IMR-90 (cell line): ENCODE results near the gene TOE1. TPM values are rescaled to one million over a fixed set of nuclear protein-coding genes. Genes with fewer than 3 reads are reported as not detected.

Experiments used
- ATAC-seq: fragments of 200-7000 bp; cut with Tn5 transposase; 2 replicates; pipeline ENCODE4 v1.9.1; 2020; ENCODE audit warnings: low read depth, mild to moderate bottlenecking, moderate library complexity
- BruUV-seq: library from RNA; stranded (reverse); fragments of 400-500 nt; replicated peaks from 2 replicates; lab custom pipeline; 2021; lab: Mats Ljungman, UMichigan
- CTCF ChIA-PET: fragments of 300-600 bp; formaldehyde crosslinking; extraction: SDS; loops from one replicate; lab custom pipeline; 2021; ENCODE audit warnings: antibody characterized with exemption; lab: Yijun Ruan, JAX
- POLR2A ChIA-PET: fragments of 300-600 bp; sonication (Branson Sonifier 250); formaldehyde crosslinking; loops from one replicate; lab custom pipeline; 2022; ENCODE audit warnings: antibody characterized with exemption; ENCODE audit not compliant: unreplicated experiment; lab: Charles Lee
- DNase-seq: peaks from one replicate; pipeline ENCODE4 v3.0.0; 2013
- H2AFZ ChIP-seq: replicated peaks from 2 replicates; pipeline ENCODE3; 2013; ENCODE audit warnings: low read length, mild to moderate bottlenecking; ENCODE audit not compliant: poor library complexity
- H2AK5ac ChIP-seq: 2 replicates; pipeline ENCODE4 v1.6.1; 2013; ENCODE audit warnings: low read depth, low read length, inconsistent platforms
- H2AK9ac ChIP-seq: replicated peaks from 2 replicates; pipeline ENCODE3; 2013; ENCODE audit warnings: mild to moderate bottlenecking, low read depth, low read length, moderate library complexity; ENCODE audit not compliant: poor library complexity
- H2BK120ac ChIP-seq: 2 replicates; pipeline ENCODE4 v1.6.1; 2013; ENCODE audit warnings: low read depth, low read length, inconsistent platforms
- H2BK15ac ChIP-seq: 3 replicates; pipeline ENCODE4 v1.6.1; 2013; ENCODE audit warnings: low read depth, low read length, inconsistent platforms
- H2BK20ac ChIP-seq: 2 replicates; pipeline ENCODE4 v1.6.1; 2013; ENCODE audit warnings: low read depth, mild to moderate bottlenecking, inconsistent platforms, low read length, moderate library complexity
- H2BK5ac ChIP-seq: 2 replicates; pipeline ENCODE4 v1.6.1; 2013; ENCODE audit warnings: mild to moderate bottlenecking, low read depth, low read length, inconsistent platforms; ENCODE audit not compliant: poor library complexity, severe bottlenecking
- H3K14ac ChIP-seq: replicated peaks from 2 replicates; pipeline ENCODE4 v1.6.1; 2013; ENCODE audit warnings: low read depth, low read length, inconsistent platforms
- H3K18ac ChIP-seq: 2 replicates; pipeline ENCODE4 v1.6.1; 2013; ENCODE audit warnings: low read depth, low read length, control low read depth
- H3K23ac ChIP-seq: 2 replicates; pipeline ENCODE4 v1.6.1; 2013; ENCODE audit warnings: low read depth, low read length, inconsistent platforms
- H3K27ac ChIP-seq: 2 replicates; pipeline ENCODE4 v1.5.1; 2013; ENCODE audit warnings: mild to moderate bottlenecking, control low read depth, low read length; ENCODE audit not compliant: insufficient read depth
- H3K27me3 ChIP-seq: 2 replicates; pipeline ENCODE4 v1.6.1; 2013; ENCODE audit warnings: low read length; ENCODE audit not compliant: control insufficient read depth, insufficient read depth
- H3K36me3 ChIP-seq: 2 replicates; pipeline ENCODE4 v1.6.1; 2013; ENCODE audit warnings: low read length, mixed read lengths; ENCODE audit not compliant: control insufficient read depth, insufficient read depth
- H3K4ac ChIP-seq: 2 replicates; pipeline ENCODE4 v1.6.1; 2013; ENCODE audit warnings: low read depth, low read length, inconsistent platforms
- H3K4me1 ChIP-seq: 2 replicates; pipeline ENCODE4 v1.6.1; 2013; ENCODE audit warnings: low read length, mixed read lengths; ENCODE audit not compliant: control insufficient read depth, insufficient read depth
- H3K4me2 ChIP-seq: 2 replicates; pipeline ENCODE4 v1.6.1; 2013; ENCODE audit warnings: low read depth, mild to moderate bottlenecking, control low read depth, low read length, moderate library complexity
- H3K4me3 ChIP-seq: 2 replicates; pipeline ENCODE4 v1.5.1; 2013; ENCODE audit warnings: low read depth, mild to moderate bottlenecking, control low read depth, low read length, moderate library complexity; ENCODE audit not compliant: insufficient read depth
- H3K56ac ChIP-seq: 2 replicates; pipeline ENCODE4 v1.6.1; 2013; ENCODE audit warnings: low read length, inconsistent platforms; ENCODE audit not compliant: insufficient read depth; ENCODE audit errors: extremely low read depth
- H3K79me1 ChIP-seq, 2 experiments: 2 replicates each; pipeline ENCODE4 v1.6.1; 2013; ENCODE audit warnings: low read length in 2 of 2, inconsistent platforms in 1 of 2, low read depth in 1 of 2
- H3K9ac ChIP-seq: 2 replicates; pipeline ENCODE4 v1.6.1; 2013; ENCODE audit warnings: low read depth, low read length, control low read depth
- H3K9me1 ChIP-seq: 2 replicates; pipeline ENCODE4 v1.6.1; 2013; ENCODE audit warnings: low read length, inconsistent platforms; ENCODE audit not compliant: insufficient read depth
- H3K9me3 ChIP-seq: 2 replicates; pipeline ENCODE4 v1.6.1; 2013; ENCODE audit warnings: low read length; ENCODE audit not compliant: control insufficient read depth, insufficient read depth
- H4K20me1 ChIP-seq: 2 replicates; pipeline ENCODE4 v1.6.1; 2013; ENCODE audit warnings: low read length, inconsistent platforms; ENCODE audit not compliant: insufficient read depth
- H4K5ac ChIP-seq: 2 replicates; pipeline ENCODE4 v1.6.1; 2013; ENCODE audit warnings: mild to moderate bottlenecking, low read depth, low read length, control low read depth
- H4K8ac ChIP-seq, 2 experiments: 2 replicates each; pipeline ENCODE4 v1.6.1; 2013; ENCODE audit warnings: low read depth in 2 of 2, low read length in 2 of 2, control low read depth in 1 of 2, inconsistent platforms in 1 of 2
- H4K91ac ChIP-seq: 2 replicates; pipeline ENCODE4 v1.6.1; 2013; ENCODE audit warnings: low read depth, low read length, inconsistent platforms; ENCODE audit not compliant: insufficient read depth
- BHLHE40 ChIP-seq: fragments of 150-350 bp; IDR thresholded peaks from 2 replicates; pipeline ENCODE4 v1.6.1; 2016; ENCODE audit warnings: mild to moderate bottlenecking, low read depth, low read length
- CEBPB ChIP-seq: IDR thresholded peaks from 2 replicates; pipeline ENCODE4 v1.6.1; 2012; ENCODE audit warnings: low read depth, low read length, improper control_type of control experiment
- CHD1 ChIP-seq: IDR thresholded peaks from 2 replicates; pipeline ENCODE4 v1.6.1; 2012; ENCODE audit warnings: low read depth, low read length, improper control_type of control experiment
- FOS ChIP-seq: fragments of 150-350 bp; IDR thresholded peaks from 2 replicates; pipeline ENCODE4 v1.6.1; 2016; ENCODE audit warnings: low read depth, low read length
- MAFK ChIP-seq: IDR thresholded peaks from 2 replicates; pipeline ENCODE4 v1.6.1; 2012; ENCODE audit warnings: low read depth, low read length, improper control_type of control experiment
- MAZ ChIP-seq: IDR thresholded peaks from 2 replicates; pipeline ENCODE4 v1.6.1; 2012; ENCODE audit warnings: low read depth, mild to moderate bottlenecking, low read length, improper control_type of control experiment, moderate library complexity, borderline replicate concordance
- MXI1 ChIP-seq: IDR thresholded peaks from 2 replicates; pipeline ENCODE4 v1.6.1; 2012; ENCODE audit warnings: low read depth, mild to moderate bottlenecking, low read length, moderate library complexity, borderline replicate concordance
- NFE2L2 ChIP-seq: fragments of 150-350 bp; IDR thresholded peaks from 2 replicates; pipeline ENCODE4 v1.6.1; 2016; ENCODE audit warnings: low read depth, mild to moderate bottlenecking, low read length
- POLR2A ChIP-seq: IDR thresholded peaks from 2 replicates; pipeline ENCODE4 v1.6.1; 2012; ENCODE audit warnings: mild to moderate bottlenecking, low read depth, low read length
- RAD21 ChIP-seq: IDR thresholded peaks from 2 replicates; pipeline ENCODE4 v1.6.1; 2012; ENCODE audit warnings: low read length, improper control_type of control experiment
- RCOR1 ChIP-seq: IDR thresholded peaks from 2 replicates; pipeline ENCODE4 v1.6.1; 2012; ENCODE audit warnings: mild to moderate bottlenecking, low read length, improper control_type of control experiment; ENCODE audit not compliant: insufficient replicate concordance
- RFX5 ChIP-seq: IDR thresholded peaks from 2 replicates; pipeline ENCODE4 v1.8.0; 2012; ENCODE audit warnings: low read depth, mild to moderate bottlenecking, low read length, moderate library complexity
- SMC3 ChIP-seq: fragments of 150-350 bp; IDR thresholded peaks from 2 replicates; pipeline ENCODE4 v1.6.1; 2016; ENCODE audit warnings: low read depth, mild to moderate bottlenecking, antibody characterized with exemption, low read length, moderate library complexity
- WGBS, 2 experiments: methylation state at CpG; one replicate each; pipeline versions ENCODE4 v1.1.5 to v1.1.7; 2013; ENCODE audit warnings: missing lambda C conversion rate in 2 of 2; ENCODE audit not compliant: insufficient read length in 1 of 2; ENCODE audit errors: extremely low coverage in 2 of 2; 5-methylcytosine and 5-hydroxymethylcytosine counted together
- dilution Hi-C: fragments of 300-500 bp; cut with HindIII; formaldehyde crosslinking; loops from one replicate; pipeline ENCODE4 v1.14.3; 2018; ENCODE audit warnings: low sequenced_read_pairs; ENCODE audit not compliant: unreplicated experiment
- in situ Hi-C: fragments of 300-500 bp; cut with MboI; formaldehyde crosslinking; loops from 3 replicates; pipeline ENCODE4 v1.14.3; 2019; ENCODE audit warnings: low sequenced_read_pairs, inconsistent platforms, mixed read lengths
- intact Hi-C: fragments of 100-400 bp; cut with micrococcal nuclease; formaldehyde crosslinking; loops from 2 replicates; pipeline ENCODE4 v1.10.0; 2022
- polyA plus RNA-seq, 3 experiments: library from polyadenylated mRNA; depleted of rRNA; stranded (reverse); fragments of >200 nt; gene quantifications; 2 replicates each; pipeline ENCODE4 v1.2.3, GENCODE V29; 2012; ENCODE audit warnings: low replicate concordance in 1 of 3
- total RNA-seq: library from RNA; depleted of rRNA; stranded (reverse); fragments of >200 nt; gene quantifications from 2 replicates; pipeline ENCODE4 v1.2.3, GENCODE V29; 2012
- TF ChIP-seq, protein P1 (sequence below): fragments of 150-350 bp; IDR thresholded peaks from 2 replicates; pipeline ENCODE4 v1.6.1; 2017; ENCODE audit warnings: mild to moderate bottlenecking, antibody characterized with exemption, low read length, low read depth
- TF ChIP-seq, protein P2 (sequence below): fragments of 150-350 bp; IDR thresholded peaks from 2 replicates; pipeline ENCODE4 v1.6.1; 2016; ENCODE audit warnings: low read depth, mild to moderate bottlenecking, low read length, moderate library complexity, borderline replicate concordance
- TF ChIP-seq, protein P3 (sequence below): conservative IDR thresholded peaks from 2 replicates; pipeline ENCODE4 v1.5.1; 2012; ENCODE audit warnings: mild to moderate bottlenecking, low read depth, low read length, improper control_type of control experiment

Gene TOE1
- total and polyA plus RNA-seq, 2 of the 4 experiments (the other 2 are of a cell fraction): 15.5 to 18.6 TPM

DNA sequence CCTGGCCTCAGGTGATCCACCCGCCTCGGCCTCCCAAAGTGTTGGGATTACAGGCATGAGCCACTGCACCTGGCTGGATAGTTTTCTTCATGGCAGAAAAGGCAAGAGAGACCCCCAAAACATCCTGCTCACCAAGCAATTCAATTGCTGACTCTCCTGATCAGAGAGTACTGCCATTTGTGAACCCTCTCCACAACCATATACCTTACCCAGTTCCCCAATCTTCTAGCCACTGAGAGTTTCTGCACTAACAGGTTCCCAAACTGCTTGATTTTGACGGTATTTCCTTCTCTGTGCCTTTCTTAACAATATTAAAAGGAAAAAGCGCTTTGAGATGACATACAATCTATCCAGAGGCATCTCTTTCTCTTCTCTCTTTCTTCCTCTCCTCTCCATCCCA, 40.2 kb downstream of the TOE1 start:
- Histone ChIP-seq H3K4ac (no peak overlapping the region), H3K14ac (no peak overlapping the region), H2BK15ac (no peak overlapping the region), H2BK20ac (no peak overlapping the region), H4K20me1 (no peaks in the 10 kb centered on the region), H4K5ac (no peak overlapping the region), H3K9ac (no peak overlapping the region), H2AK9ac (no peak overlapping the region), H3K4me2 (no peak overlapping the region), H3K79me1 (no peaks in the 10 kb centered on the region), H4K91ac (no peak overlapping the region), H3K27me3 (no peaks in the 10 kb centered on the region), H3K4me1 (no peaks in the 10 kb centered on the region; the same call in 1 of the 2 replicates), H2BK120ac (no peak overlapping the region), H3K56ac (no peak overlapping the region), H2AFZ (no peak overlapping the region), H3K4me3 (no peak overlapping the region), H3K9me3 (no peaks in the 10 kb centered on the region), H4K8ac (no peak overlapping the region), H2AK5ac (no peak overlapping the region), H2BK5ac (no peak overlapping the region), H3K18ac (no peak overlapping the region), H3K27ac (no peak overlapping the region), H3K9me1 (peaks cover 4% of the 10 kb centered on the region; the same call in 1 of the 2 replicates), H3K23ac (no peak overlapping the region), H3K36me3 (no peaks in the 10 kb centered on the region)
- dilution Hi-C loops (no loop called here), intact Hi-C loops (no loop called here), in situ Hi-C loops (no loop called here)
- no peak for ATAC-seq
- WGBS, 2 experiments: no CpG with 5 or more reads among the region's 4 CpGs
- TF ChIP-seq RFX5 (no peak), CHD1 (no peak), SMC3 (no peak), BHLHE40 (no peak), CEBPB (no peak), MAFK (no peak), FOS (no peak), POLR2A (no peak), RCOR1 (no peak), NFE2L2 (no peak), MXI1 (no peak), RAD21 (no peak), MAZ (no peak)
- TF ChIP-seq, protein P1, sequence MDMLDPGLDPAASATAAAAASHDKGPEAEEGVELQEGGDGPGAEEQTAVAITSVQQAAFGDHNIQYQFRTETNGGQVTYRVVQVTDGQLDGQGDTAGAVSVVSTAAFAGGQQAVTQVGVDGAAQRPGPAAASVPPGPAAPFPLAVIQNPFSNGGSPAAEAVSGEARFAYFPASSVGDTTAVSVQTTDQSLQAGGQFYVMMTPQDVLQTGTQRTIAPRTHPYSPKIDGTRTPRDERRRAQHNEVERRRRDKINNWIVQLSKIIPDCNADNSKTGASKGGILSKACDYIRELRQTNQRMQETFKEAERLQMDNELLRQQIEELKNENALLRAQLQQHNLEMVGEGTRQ: no peak
- TF ChIP-seq, protein P2, sequence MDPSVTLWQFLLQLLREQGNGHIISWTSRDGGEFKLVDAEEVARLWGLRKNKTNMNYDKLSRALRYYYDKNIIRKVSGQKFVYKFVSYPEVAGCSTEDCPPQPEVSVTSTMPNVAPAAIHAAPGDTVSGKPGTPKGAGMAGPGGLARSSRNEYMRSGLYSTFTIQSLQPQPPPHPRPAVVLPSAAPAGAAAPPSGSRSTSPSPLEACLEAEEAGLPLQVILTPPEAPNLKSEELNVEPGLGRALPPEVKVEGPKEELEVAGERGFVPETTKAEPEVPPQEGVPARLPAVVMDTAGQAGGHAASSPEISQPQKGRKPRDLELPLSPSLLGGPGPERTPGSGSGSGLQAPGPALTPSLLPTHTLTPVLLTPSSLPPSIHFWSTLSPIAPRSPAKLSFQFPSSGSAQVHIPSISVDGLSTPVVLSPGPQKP: no peak
- TF ChIP-seq, protein P3, sequence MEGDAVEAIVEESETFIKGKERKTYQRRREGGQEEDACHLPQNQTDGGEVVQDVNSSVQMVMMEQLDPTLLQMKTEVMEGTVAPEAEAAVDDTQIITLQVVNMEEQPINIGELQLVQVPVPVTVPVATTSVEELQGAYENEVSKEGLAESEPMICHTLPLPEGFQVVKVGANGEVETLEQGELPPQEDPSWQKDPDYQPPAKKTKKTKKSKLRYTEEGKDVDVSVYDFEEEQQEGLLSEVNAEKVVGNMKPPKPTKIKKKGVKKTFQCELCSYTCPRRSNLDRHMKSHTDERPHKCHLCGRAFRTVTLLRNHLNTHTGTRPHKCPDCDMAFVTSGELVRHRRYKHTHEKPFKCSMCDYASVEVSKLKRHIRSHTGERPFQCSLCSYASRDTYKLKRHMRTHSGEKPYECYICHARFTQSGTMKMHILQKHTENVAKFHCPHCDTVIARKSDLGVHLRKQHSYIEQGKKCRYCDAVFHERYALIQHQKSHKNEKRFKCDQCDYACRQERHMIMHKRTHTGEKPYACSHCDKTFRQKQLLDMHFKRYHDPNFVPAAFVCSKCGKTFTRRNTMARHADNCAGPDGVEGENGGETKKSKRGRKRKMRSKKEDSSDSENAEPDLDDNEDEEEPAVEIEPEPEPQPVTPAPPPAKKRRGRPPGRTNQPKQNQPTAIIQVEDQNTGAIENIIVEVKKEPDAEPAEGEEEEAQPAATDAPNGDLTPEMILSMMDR: no peak
- ChIA-PET CTCF (no interaction called here), POLR2A (no interaction called here)
- DNase-seq: no peak
- no TSS peak for BruUV-seq
